ENCODE measurements around the gene TNNT2. TPM values are rescaled to one million over a fixed set of nuclear protein-coding genes. Genes with fewer than 3 reads are reported as not detected.
A peak's percentile ranks its signal among the peaks of the same experiment; 100 is the strongest.

The TNNT2 gene
- polyA plus RNA-seq, 4 donors: 58.6 to 74.7 (median 59.0) TPM

- DNase-seq (ENCODE audit: low read depth in 4 of 4, low spot score in 3 of 4): no peak
These were observed 57.2 kb downstream of the TNNT2 start for GRCh38 chr1:201320168-201320788.

GRCh38 chr1:201319631-201320030 is 57.8 kb downstream of the TNNT2 start:
- no peak for DNase-seq (ENCODE audit: low read depth in 4 of 4, low spot score in 3 of 4)

- no peak for DNase-seq (ENCODE audit: low read depth in 4 of 4, low spot score in 3 of 4)
These were observed 58.8 kb downstream of the TNNT2 start for GRCh38 chr1:201318504-201319340.

GRCh38 chr1:201317551-201317950 is 59.9 kb downstream of the TNNT2 start:
- no peak for DNase-seq (ENCODE audit: low read depth in 4 of 4, low spot score in 3 of 4)

- no peak for DNase-seq (ENCODE audit: low read depth in 4 of 4, low spot score in 3 of 4)
These were observed 60.9 kb downstream of the TNNT2 start for GRCh38 chr1:201316556-201316955.

- no peak for DNase-seq (ENCODE audit: low read depth in 4 of 4, low spot score in 3 of 4)
These were observed 64.4 kb downstream of the TNNT2 start for GRCh38 chr1:201313086-201313485.

GRCh38 chr1:201312298-201312697 is 65.2 kb downstream of the TNNT2 start:
- DNase-seq (ENCODE audit: low read depth in 4 of 4, low spot score in 3 of 4): no peak

GRCh38 chr1:201311356-201312011 is 66.0 kb downstream of the TNNT2 start:
- no peak for DNase-seq (ENCODE audit: low read depth in 4 of 4, low spot score in 3 of 4)

GRCh38 chr1:201310986-201311355 is 66.5 kb downstream of the TNNT2 start:
- no peak for DNase-seq (ENCODE audit: low read depth in 4 of 4, low spot score in 3 of 4)

- no peak for DNase-seq (ENCODE audit: low read depth in 4 of 4, low spot score in 3 of 4)
These were observed 67.1 kb downstream of the TNNT2 start for GRCh38 chr1:201310251-201310985.

- DNase-seq (ENCODE audit: low read depth in 4 of 4, low spot score in 3 of 4): peak; percentile 23 to 54 (median 40)
These were observed 68.1 kb downstream of the TNNT2 start for GRCh38 chr1:201309416-201309815.

Other genes with a start within 250 kb of the TNNT2 start
- gene TMEM9, start 223.2 kb downstream of the TNNT2 start, polyA plus RNA-seq (ENCODE audit: insufficient read length in 4 of 4): 100 to 1,000 TPM; 144 to 179 (median 151) TPM
- under 1 TPM; 0.31 to 0.87 (median 0.52) TPM for gene IGFN1, start 186.9 kb downstream of the TNNT2 start, polyA plus RNA-seq (ENCODE audit: insufficient read length in 4 of 4)
- gene PKP1, start 94.2 kb downstream of the TNNT2 start, polyA plus RNA-seq (ENCODE audit: insufficient read length in 4 of 4): under 1 TPM; 0.06 to 0.67 (median 0.28) TPM
- gene LAD1, start 21.6 kb upstream of the TNNT2 start, polyA plus RNA-seq (ENCODE audit: insufficient read length in 4 of 4): 10 to 100 TPM; 26.8 to 36.9 (median 31.5) TPM
- 10 to 100 TPM; 46.1 to 70.2 (median 62.8) TPM for gene TNNI1, start 44.0 kb upstream of the TNNT2 start, polyA plus RNA-seq (ENCODE audit: insufficient read length in 4 of 4)
- 10 to 100 TPM in 3 of 4 donors, 1 to 10 TPM in 1; 8.8 to 17.1 (median 11.7) TPM for gene PHLDA3, start 91.5 kb upstream of the TNNT2 start, polyA plus RNA-seq (ENCODE audit: insufficient read length in 4 of 4)
- 100 to 1,000 TPM; 137 to 155 (median 150) TPM for gene CSRP1, start 129.4 kb upstream of the TNNT2 start, polyA plus RNA-seq (ENCODE audit: insufficient read length in 4 of 4)
- 10 to 100 TPM; 18.8 to 20.8 (median 19.1) TPM for gene NAV1, start 161.4 kb upstream of the TNNT2 start, polyA plus RNA-seq (ENCODE audit: insufficient read length in 4 of 4)